Ascending aorta (tissue), 2 donors: ENCODE data around the gene TMCC2. TPM values are rescaled to one million over a fixed set of nuclear protein-coding genes. Genes with fewer than 3 reads are reported as not detected.

Experiments used
- DNase-seq, 2 donors: peaks; one replicate each; pipeline ENCODE4 v3.0.0-alpha.2; 2019; ENCODE audit warnings: low spot score in 2 of 2
- H3K27ac ChIP-seq, 2 donors: fragments of 200-600 bp; sonication (generic); one replicate each; pipeline ENCODE4 v1.5.1; 2016 to 2017; ENCODE audit warnings: mild to moderate bottlenecking in 1 of 2
- H3K27me3 ChIP-seq: fragments of 200-600 bp; sonication (generic); one replicate; pipeline ENCODE4 v1.5.1; 2017
- H3K36me3 ChIP-seq, 2 donors: fragments of 200-600 bp; sonication (generic); one replicate each; pipeline ENCODE4 v1.5.1; 2016
- H3K4me1 ChIP-seq, 2 donors: fragments of 200-600 bp; sonication (generic); one replicate each; pipeline ENCODE4 v1.5.1; 2016 to 2017; ENCODE audit warnings: mild to moderate bottlenecking in 1 of 2
- H3K4me3 ChIP-seq, 2 donors: fragments of 200-600 bp; sonication (generic); one replicate each; pipeline ENCODE4 v1.5.1; 2016 to 2017; ENCODE audit warnings: mild to moderate bottlenecking in 1 of 2
- H3K9me3 ChIP-seq, 2 donors: fragments of 200-600 bp; sonication (generic); one replicate each; pipeline ENCODE4 v1.5.1; 2016
- CTCF ChIP-seq, 3 experiments: fragments of 200-600 bp in 2 of 3; fragments of 450-650 bp in 1 of 3; sonication (generic) in 2 of 3; IDR thresholded peaks; one replicate each; pipeline ENCODE4 v1.5.1; 2016 to 2019; ENCODE audit warnings: antibody characterized with exemption in 3 of 3, mild to moderate bottlenecking in 1 of 3, moderate library complexity in 1 of 3
- intact Hi-C: fragments of 100-400 bp; cut with DNase I; formaldehyde crosslinking; loops from one replicate; pipeline ENCODE4 v1.15.1; 2023
- total RNA-seq: library from RNA; depleted of rRNA; stranded (reverse); fragments of >200 nt; gene quantifications from one replicate; pipeline ENCODE4 v1.1.0, GENCODE V29; 2016

TMCC2 gene
- total RNA-seq, 1 donor from 2014 or later = 5.2 TPM

GRCh38 chr1:205205055-205205454 is 22.7 kb upstream of the TMCC2 start:
- DNase-seq = no peak
- no peak for TF ChIP-seq CTCF (IDR thresholded peaks at IDR 0.05)
- Histone ChIP-seq H3K9me3 (no peaks in the 10 kb centered on the region), H3K27me3 (no peaks in the 10 kb centered on the region), H3K36me3 (no peaks in the 10 kb centered on the region), H3K4me3 (no peak overlapping the region), H3K4me1 (peaks cover 3 to 5% of the 10 kb centered on the region in 2 donors), H3K27ac (no peak overlapping the region)
- intact Hi-C loops = no loop called here

GRCh38 chr1:205208811-205209210 is 18.9 kb upstream of the TMCC2 start:
- H3K4me1 ChIP-seq = peaks cover 6 to 8% of the 10 kb centered on the region in 2 donors
- no peak overlapping the region for H3K4me3 ChIP-seq
- no peaks in the 10 kb centered on the region for H3K36me3 ChIP-seq
- no peak for TF ChIP-seq CTCF (IDR thresholded peaks at IDR 0.05)
- no peak overlapping the region for H3K27ac ChIP-seq
- intact Hi-C loops = no loop called here
- no peak for DNase-seq
- H3K27me3 ChIP-seq = no peaks in the 10 kb centered on the region
- no peaks in the 10 kb centered on the region for H3K9me3 ChIP-seq

GRCh38 chr1:205210756-205211168 is 17.0 kb upstream of the TMCC2 start:
- Histone ChIP-seq H3K27ac (peak overlapping the region; percentile 92), H3K27me3 (no peaks in the 10 kb centered on the region), H3K36me3 (no peaks in the 10 kb centered on the region), H3K4me3 (peak overlapping the region; percentile 94 to 98), H3K9me3 (no peaks in the 10 kb centered on the region), H3K4me1 (peaks cover 6 to 8% of the 10 kb centered on the region in 2 donors)
- DNase-seq = no peak
- TF ChIP-seq CTCF (IDR thresholded peaks at IDR 0.05) = no peak
- intact Hi-C loops = loop anchor here (1.0 to 5.0 kb wide), 4 partner anchors 17 to 88 kb away; partner anchors contain the start of gene TMCC2

- Histone ChIP-seq H3K4me1 (peaks cover 6 to 8% of the 10 kb centered on the region in 2 donors), H3K4me3 (peak within 1 kb of the TSS; percentile 94 to 98), H3K27ac (peak within 1 kb of the TSS; percentile 92), H3K36me3 (no peaks in the 10 kb centered on the region), H3K9me3 (no peaks in the 10 kb centered on the region), H3K27me3 (no peaks in the 10 kb centered on the region)
- peak; percentile 79 to 97 for DNase-seq
- TF ChIP-seq CTCF (IDR thresholded peaks at IDR 0.05) = no peak
- intact Hi-C loops = loop anchor here (1.0 to 5.0 kb wide), 4 partner anchors 16 to 89 kb away; partner anchors contain the start of gene TMCC2
These were observed 16.4 kb upstream of the TMCC2 start, which contains the start of gene DSTYK for GRCh38 chr1:205211169-205211838. TSS of gene DSTYK (minus strand) at chr1:205211702. CDS start at chr1:205211535, 167 bp downstream.

GRCh38 chr1:205211839-205212536 is 15.8 kb upstream of the TMCC2 start:
- Histone ChIP-seq H3K4me3 (peak overlapping the region; percentile 94 to 98), H3K9me3 (no peaks in the 10 kb centered on the region), H3K36me3 (no peaks in the 10 kb centered on the region), H3K27ac (peak overlapping the region; percentile 92), H3K27me3 (no peaks in the 10 kb centered on the region), H3K4me1 (peaks cover 6 to 8% of the 10 kb centered on the region in 2 donors)
- intact Hi-C loops = loop anchor here (1.0 to 5.0 kb wide), 4 partner anchors 15 to 90 kb away; partner anchors contain the start of gene TMCC2
- no peak for TF ChIP-seq CTCF (IDR thresholded peaks at IDR 0.05)
- DNase-seq = no peak
